Neural progenitor cell (in vitro differentiated cells): ENCODE results near the gene ECM1.

Source experiments
- CTCF ChIP-seq: fragments of 200-600 bp; sonication (generic); IDR thresholded peaks from 2 replicates; pipeline ENCODE4 v1.5.1; 2017; ENCODE audit warnings: antibody characterized with exemption, mild to moderate bottlenecking
- EZH2 ChIP-seq: fragments of 200-600 bp; sonication (generic); IDR thresholded peaks from 2 replicates; pipeline ENCODE4 v1.6.1; 2017; ENCODE audit warnings: antibody characterized with exemption, mild to moderate bottlenecking, moderate library complexity
- EZH2phosphoT487 ChIP-seq: fragments of 200-600 bp; sonication (generic); IDR thresholded peaks from 2 replicates; pipeline ENCODE4 v1.6.1; 2017; ENCODE audit warnings: antibody characterized with exemption

GRCh38 chr1:150514913-150515327, 7.0 kb downstream of the ECM1 start:
- no peak for TF ChIP-seq CTCF
- TF ChIP-seq EZH2, result no peak
- TF ChIP-seq EZH2phosphoT487, result no peak
